Fibroblast of lung (primary cell): ENCODE data around the gene ATP1B2.

Experiments
- CTCF ChIP-seq, 2 donors: IDR thresholded peaks in 1 of 2; conservative IDR thresholded peaks in 1 of 2; 1 replicate in 1 of 2; 2 replicates in 1 of 2; pipeline ENCODE4 v1.5.1; 2011 to 2012; ENCODE audit warnings: low read length in 2 of 2, control low read depth in 1 of 2, inconsistent platforms in 1 of 2, low read depth in 1 of 2, mild to moderate bottlenecking in 1 of 2
- EZH2 ChIP-seq: IDR thresholded peaks from 2 replicates; pipeline ENCODE4 v1.5.1; 2012; ENCODE audit warnings: low read length, control low read depth, mild to moderate bottlenecking; ENCODE audit errors: missing control alignments

DNA sequence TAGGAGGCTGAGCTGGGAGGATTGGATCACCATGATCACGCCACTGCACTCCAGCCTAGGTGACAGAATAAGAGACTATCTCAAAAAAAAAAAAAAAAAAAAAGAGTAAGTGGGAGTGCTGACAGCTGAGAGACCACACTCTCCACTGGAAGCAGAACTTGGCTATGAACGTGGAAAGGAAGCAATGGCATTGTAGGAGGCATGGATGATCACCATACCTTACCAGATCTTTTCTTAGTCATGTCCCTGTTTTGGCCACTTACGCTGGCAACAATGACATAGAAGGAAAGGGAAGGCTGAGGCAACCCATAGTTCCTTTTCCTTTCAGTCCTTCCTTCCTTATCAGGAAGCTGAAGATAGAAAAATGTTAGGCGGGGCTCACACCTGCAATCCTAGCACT lies 3.7 kb upstream of the ATP1B2 start:
- TF ChIP-seq CTCF (conservative IDR thresholded peaks at IDR 0.05 in 1 of 2, IDR thresholded peaks at IDR 0.05 in 1 of 2; ENCODE audit: low read depth in 1 of 2, low read length in 2 of 2) (no peak), EZH2 (no peak)
